Panc1 (cell line): ENCODE measurements around the gene LLGL1. TPM values are rescaled to one million over a fixed set of nuclear protein-coding genes. Genes with fewer than 3 reads are reported as not detected.

ENCODE experiments used
- ATAC-seq: fragments of 200-7000 bp; cut with Tn5 transposase; 2 replicates; pipeline ENCODE4 v1.9.1; 2020; ENCODE audit warnings: mild to moderate bottlenecking, moderate library complexity
- BruUV-seq: library from RNA; stranded (reverse); fragments of 400-500 nt; replicated peaks from 2 replicates; lab custom pipeline; 2021; lab: Mats Ljungman, UMichigan
- CTCF ChIA-PET: fragments of 300-600 bp; sonication (Branson Sonifier 250); formaldehyde crosslinking; loops from one replicate; lab custom pipeline; 2022; ENCODE audit warnings: antibody characterized with exemption; lab: Charles Lee
- POLR2A ChIA-PET: fragments of 300-600 bp; sonication (Branson Sonifier 250); formaldehyde crosslinking; loops from one replicate; lab custom pipeline; 2022; ENCODE audit warnings: antibody characterized with exemption; lab: Charles Lee
- DNase-seq: peaks from one replicate; pipeline ENCODE4 v3.0.0-alpha.2; 2010; ENCODE audit warnings: low read depth, low spot score
- H3K27ac ChIP-seq: 2 replicates; pipeline ENCODE4 v1.5.1; 2011; ENCODE audit warnings: mild to moderate bottlenecking, low read length, inconsistent platforms
- H3K27me3 ChIP-seq: fragments of 200-500 bp; sonication (Bioruptor generic); 2 replicates; pipeline ENCODE4 v1.6.0; 2014; ENCODE audit warnings: low read length, inconsistent platforms; ENCODE audit not compliant: control insufficient read depth, insufficient read depth
- H3K36me3 ChIP-seq: fragments of 200-500 bp; sonication (Bioruptor generic); 2 replicates; pipeline ENCODE4 v1.5.1; 2014; ENCODE audit warnings: inconsistent platforms, mild to moderate bottlenecking, low read length, moderate library complexity; ENCODE audit not compliant: control insufficient read depth, insufficient read depth
- H3K4me1 ChIP-seq: 2 replicates; pipeline ENCODE4 v1.5.1; 2011; ENCODE audit warnings: inconsistent platforms, mild to moderate bottlenecking, low read length, moderate library complexity; ENCODE audit not compliant: control insufficient read depth, insufficient read depth
- H3K4me3 ChIP-seq, 2 experiments: 2 replicates each; pipeline ENCODE4 v1.5.1; 2011 to 2012; ENCODE audit warnings: low read depth in 2 of 2, low read length in 2 of 2, mild to moderate bottlenecking in 2 of 2, inconsistent platforms in 1 of 2, moderate library complexity in 1 of 2
- H3K9me3 ChIP-seq: fragments of 200-500 bp; sonication (Bioruptor generic); 2 replicates; pipeline ENCODE4 v1.5.1; 2014; ENCODE audit warnings: low read depth, mild to moderate bottlenecking, inconsistent platforms, low read length, moderate library complexity; ENCODE audit not compliant: control insufficient read depth, insufficient read depth
- POLR2AphosphoS5 ChIP-seq: IDR thresholded peaks from 2 replicates; pipeline ENCODE4 v1.6.1; 2012; ENCODE audit warnings: mild to moderate bottlenecking, low read depth, low read length, moderate library complexity
- REST ChIP-seq, 2 experiments: IDR thresholded peaks; 2 replicates each; pipeline ENCODE4 v1.6.1; 2011 to 2012; ENCODE audit warnings: low read depth in 2 of 2, control low read depth in 1 of 2, low read length in 1 of 2, mild to moderate bottlenecking in 1 of 2, moderate library complexity in 1 of 2; ENCODE audit not compliant: insufficient read depth in 1 of 2
- SIN3A ChIP-seq: IDR thresholded peaks from 2 replicates; pipeline ENCODE4 v1.6.1; 2012; ENCODE audit warnings: low read depth, mild to moderate bottlenecking, low read length, moderate library complexity, borderline replicate concordance; ENCODE audit not compliant: insufficient read depth
- TCF7L2 ChIP-seq: IDR thresholded peaks from 2 replicates; pipeline ENCODE4 v1.6.1; 2011; ENCODE audit warnings: mild to moderate bottlenecking, low read depth, low read length, inconsistent platforms
- in situ Hi-C: cut with HindIII; loops from 2 replicates; pipeline ENCODE4 v1.10.0; 2016; ENCODE audit warnings: low sequenced_read_pairs, low pct_unique_long_range_greater_than_20kb
- intact Hi-C: fragments of 100-400 bp; cut with micrococcal nuclease; formaldehyde crosslinking; loops from one replicate; pipeline ENCODE4 v1.10.0; 2022; ENCODE audit not compliant: unreplicated experiment
- total RNA-seq: library from RNA; stranded (reverse); gene quantifications from one replicate; pipeline ENCODE4 v1.2.1, GENCODE V29; 2021; ENCODE audit not compliant: unreplicated experiment
- TF ChIP-seq, protein P1 (sequence below): fragments of 450-650 bp; IDR thresholded peaks from 2 replicates; pipeline ENCODE4 v1.5.1; 2017; ENCODE audit warnings: mild to moderate bottlenecking

The LLGL1 gene
- total RNA-seq, 1 experiment from 2014 or later, result 18.4 TPM

DNA sequence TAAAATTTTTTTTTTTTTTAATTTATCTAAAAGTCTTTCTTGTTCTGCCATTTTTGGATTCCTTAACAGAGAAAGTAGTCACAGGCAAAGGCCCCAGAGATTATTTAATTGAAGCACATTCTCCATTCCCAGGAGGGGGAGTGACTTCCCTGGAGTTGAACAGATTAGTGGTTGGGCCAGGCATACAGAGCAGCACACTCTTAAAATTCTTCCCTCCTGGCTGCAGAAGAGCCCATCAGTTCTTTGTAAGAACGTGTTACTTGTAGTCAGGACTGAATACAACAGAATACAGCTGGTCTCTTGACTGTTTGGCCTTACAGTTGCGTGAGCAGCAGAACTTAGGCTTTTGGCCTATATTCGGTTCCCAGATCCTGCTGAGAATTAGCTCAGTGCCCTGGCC, 40.0 kb upstream of the LLGL1 start:
- Histone ChIP-seq H3K9me3 (no peaks in the 10 kb centered on the region), H3K27me3 (no peaks in the 10 kb centered on the region), H3K27ac (peak overlapping the region; percentile 58), H3K4me1 (peaks cover 37% of the 10 kb centered on the region), H3K36me3 (peaks cover 2% of the 10 kb centered on the region; the same call in 1 of the 2 replicates), H3K4me3 (peak overlapping the region; percentile 56 to 84)
- intact Hi-C loops (no loop called here), in situ Hi-C loops (no loop called here)
- no peak for DNase-seq
- no peak for ATAC-seq
- TF ChIP-seq SIN3A (no peak), REST (IDR thresholded peaks at IDR 0.05; ENCODE audit: insufficient read depth in 1 of 2, low read depth in 2 of 2, low read length in 1 of 2) (no peak), TCF7L2 (no peak), POLR2AphosphoS5 (no peak)
- TF ChIP-seq, protein P1, sequence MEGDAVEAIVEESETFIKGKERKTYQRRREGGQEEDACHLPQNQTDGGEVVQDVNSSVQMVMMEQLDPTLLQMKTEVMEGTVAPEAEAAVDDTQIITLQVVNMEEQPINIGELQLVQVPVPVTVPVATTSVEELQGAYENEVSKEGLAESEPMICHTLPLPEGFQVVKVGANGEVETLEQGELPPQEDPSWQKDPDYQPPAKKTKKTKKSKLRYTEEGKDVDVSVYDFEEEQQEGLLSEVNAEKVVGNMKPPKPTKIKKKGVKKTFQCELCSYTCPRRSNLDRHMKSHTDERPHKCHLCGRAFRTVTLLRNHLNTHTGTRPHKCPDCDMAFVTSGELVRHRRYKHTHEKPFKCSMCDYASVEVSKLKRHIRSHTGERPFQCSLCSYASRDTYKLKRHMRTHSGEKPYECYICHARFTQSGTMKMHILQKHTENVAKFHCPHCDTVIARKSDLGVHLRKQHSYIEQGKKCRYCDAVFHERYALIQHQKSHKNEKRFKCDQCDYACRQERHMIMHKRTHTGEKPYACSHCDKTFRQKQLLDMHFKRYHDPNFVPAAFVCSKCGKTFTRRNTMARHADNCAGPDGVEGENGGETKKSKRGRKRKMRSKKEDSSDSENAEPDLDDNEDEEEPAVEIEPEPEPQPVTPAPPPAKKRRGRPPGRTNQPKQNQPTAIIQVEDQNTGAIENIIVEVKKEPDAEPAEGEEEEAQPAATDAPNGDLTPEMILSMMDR, result no peak
- CTCF ChIA-PET, result interaction anchor here (0.6 kb wide), 1 partner anchor 588 kb away, joined by 3 read pairs; no protein-coding TSS in a partner anchor
- POLR2A ChIA-PET, result no interaction called here
- BruUV-seq, result TSS peak; percentile 64

DNA sequence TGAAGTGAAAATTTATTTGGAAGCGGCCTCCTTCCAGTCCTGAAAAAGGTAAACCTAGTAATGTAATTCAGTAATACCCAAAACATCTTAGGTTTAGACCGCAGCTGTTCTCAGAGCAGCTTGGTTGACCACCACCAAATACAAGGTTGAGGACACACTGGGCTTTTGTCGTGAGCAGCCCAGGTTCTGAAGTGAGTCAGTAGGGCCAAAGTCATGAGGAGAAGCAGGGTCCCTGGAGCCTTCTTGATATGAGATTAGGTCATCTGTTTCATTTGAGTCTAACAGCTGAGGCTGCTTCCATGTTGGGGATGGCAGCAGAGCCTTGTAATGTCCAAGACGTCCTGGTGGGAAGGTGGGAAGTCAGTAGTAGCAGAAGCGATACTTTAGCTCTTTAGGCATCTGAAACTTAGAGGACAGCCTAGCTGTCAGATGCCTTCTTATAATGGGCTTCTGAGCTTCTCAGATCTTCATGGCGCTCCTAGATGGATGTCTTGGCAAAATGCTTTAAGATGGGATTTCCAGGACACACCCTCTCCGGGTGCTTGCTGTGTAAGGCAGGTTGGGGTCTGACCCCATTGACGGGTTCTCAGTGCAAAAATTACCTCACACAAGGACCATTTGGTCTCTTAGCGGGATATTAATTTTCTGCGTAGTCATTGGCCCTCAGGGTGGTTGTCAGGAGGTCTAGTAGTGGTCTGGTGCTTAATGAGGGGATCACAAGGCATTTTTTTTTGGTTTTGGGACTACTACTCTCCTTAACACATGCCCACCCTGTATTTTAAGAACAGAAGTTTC, 39.4 kb upstream of the LLGL1 start:
- H3K9me3 ChIP-seq, result no peaks in the 10 kb centered on the region
- no peaks in the 10 kb centered on the region for H3K27me3 ChIP-seq
- peak overlapping the region; percentile 58 for H3K27ac ChIP-seq
- peaks cover 2% of the 10 kb centered on the region; the same call in 1 of the 2 replicates for H3K36me3 ChIP-seq
- CTCF ChIA-PET, result interaction anchor here (0.6 kb wide), 1 partner anchor 587 kb away, joined by 3 read pairs; no protein-coding TSS in a partner anchor
- H3K4me3 ChIP-seq, result peak overlapping the region; percentile 56 to 84
- ATAC-seq, result no peak
- no TSS peak for BruUV-seq
- intact Hi-C loops (no loop called here), in situ Hi-C loops (no loop called here)
- DNase-seq, result no peak
- peaks cover 43% of the 10 kb centered on the region for H3K4me1 ChIP-seq
- POLR2A ChIA-PET, result no interaction called here
- TF ChIP-seq SIN3A (no peak), TCF7L2 (no peak), REST (IDR thresholded peaks at IDR 0.05; ENCODE audit: insufficient read depth in 1 of 2, low read depth in 2 of 2, low read length in 1 of 2) (no peak), POLR2AphosphoS5 (no peak)
- TF ChIP-seq, protein P1, result no peak
